Smooth muscle cell (in vitro differentiated cells): ENCODE results near the gene OR6N2. TPM values are rescaled to one million over a fixed set of nuclear protein-coding genes. Genes with fewer than 3 reads are reported as not detected.
A peak's percentile ranks its signal among the peaks of the same experiment; 100 is the strongest.

Experiments
- DNase-seq: peaks from one replicate; lab custom pipeline; 2025; ENCODE audit not compliant: unreplicated experiment; lab: John Stamatoyannopoulos, UW
- H2AFZ ChIP-seq: fragments of 200-600 bp; sonication (generic); 2 replicates; pipeline ENCODE4 v1.6.0; 2016; ENCODE audit warnings: antibody characterized with exemption, low read depth, mild to moderate bottlenecking
- H3F3A ChIP-seq: fragments of 200-600 bp; sonication (generic); 2 replicates; pipeline ENCODE4 v1.6.0; 2017; ENCODE audit warnings: antibody characterized with exemption, low read depth
- H3K27ac ChIP-seq: fragments of 200-600 bp; sonication (generic); 2 replicates; pipeline ENCODE4 v1.5.1; 2016; ENCODE audit warnings: low read depth, mild to moderate bottlenecking
- H3K27me3 ChIP-seq: fragments of 200-600 bp; sonication (generic); 2 replicates; pipeline ENCODE4 v1.6.1; 2016; ENCODE audit warnings: low read depth, mild to moderate bottlenecking
- H3K36me3 ChIP-seq: fragments of 200-600 bp; sonication (generic); 2 replicates; pipeline ENCODE4 v1.5.1; 2016; ENCODE audit warnings: low read depth
- H3K4me1 ChIP-seq: fragments of 200-600 bp; sonication (generic); 2 replicates; pipeline ENCODE4 v1.5.1; 2016; ENCODE audit warnings: low read depth
- H3K4me2 ChIP-seq: fragments of 200-600 bp; sonication (generic); 2 replicates; pipeline ENCODE4 v1.6.0; 2016; ENCODE audit warnings: mild to moderate bottlenecking
- H3K4me3 ChIP-seq: fragments of 200-600 bp; sonication (generic); 2 replicates; pipeline ENCODE4 v1.5.1; 2016; ENCODE audit warnings: mild to moderate bottlenecking
- H3K79me2 ChIP-seq: fragments of 200-600 bp; sonication (generic); 2 replicates; pipeline ENCODE4 v1.6.0; 2016; ENCODE audit warnings: low read depth, mild to moderate bottlenecking
- H3K9ac ChIP-seq: fragments of 200-600 bp; sonication (generic); 2 replicates; pipeline ENCODE4 v1.6.0; 2016; ENCODE audit warnings: low read depth
- H3K9me3 ChIP-seq: fragments of 200-600 bp; sonication (generic); replicated peaks from 2 replicates; pipeline ENCODE4 v1.5.1; 2016; ENCODE audit warnings: low read depth
- H4K20me1 ChIP-seq: fragments of 200-600 bp; sonication (generic); 2 replicates; pipeline ENCODE4 v1.6.0; 2016; ENCODE audit warnings: low read depth
- WGBS: methylation state at CpG from one replicate; pipeline ENCODE4 v1.1.7; 2016; ENCODE audit warnings: low lambda C conversion rate; 5-methylcytosine and 5-hydroxymethylcytosine counted together
- polyA plus RNA-seq: library from polyadenylated mRNA; unstranded; fragments of >200 nt; fragmentation: Nextera tagmentation; extraction: Ambion mirVana; gene quantifications from 2 replicates; pipeline ENCODE4 v1.2.1, GENCODE V29; 2016
- total RNA-seq: library from RNA; depleted of rRNA; stranded (reverse); fragments of >200 nt; gene quantifications from 2 replicates; pipeline ENCODE4 v1.2.3, GENCODE V29; 2014
- TF ChIP-seq, protein P1 (sequence below): fragments of 200-600 bp; sonication (generic); IDR thresholded peaks from 2 replicates; pipeline ENCODE4 v1.5.1; 2017; ENCODE audit warnings: borderline replicate concordance, mild to moderate bottlenecking, antibody characterized with exemption; ENCODE audit not compliant: insufficient read depth, poor library complexity, severe bottlenecking

Gene OR6N2
- total and polyA plus RNA-seq, 2 experiments from 2014 or later: not detected

GRCh38 chr1:158798531-158798930 is 17.5 kb upstream of the OR6N2 start:
- H3K27me3 ChIP-seq: no peaks in the 10 kb centered on the region
- WGBS: 60% methylated on average over 3 of the region's 3 CpGs

DNA sequence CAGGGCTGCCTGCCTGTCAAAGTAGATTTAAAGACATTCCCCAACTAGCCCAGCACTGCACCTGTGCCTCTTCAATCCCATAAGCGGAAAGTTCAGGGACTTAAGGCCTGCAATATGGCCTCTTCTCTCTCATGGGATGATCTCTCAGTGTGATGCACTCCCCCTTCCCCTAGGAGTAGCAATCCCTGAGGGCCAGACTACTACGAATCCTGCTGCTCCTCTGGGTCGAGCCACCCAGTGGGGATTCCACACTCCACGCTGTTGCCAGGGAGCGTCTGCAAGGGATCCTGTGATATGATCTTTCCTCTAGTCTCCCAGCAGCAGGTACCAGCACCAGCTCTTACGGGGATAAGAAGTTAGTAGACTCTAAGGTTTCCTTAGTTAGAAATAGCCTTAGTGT is 13.2 kb upstream of the OR6N2 start:
- no peaks in the 10 kb centered on the region for H3K9me3 ChIP-seq

More at GRCh38 chr1:158798531-158798930, 17.5 kb upstream of the OR6N2 start:
- no peak overlapping the region for H3K27ac ChIP-seq
- H3K4me2 ChIP-seq: no peak overlapping the region
- no peak overlapping the region for H3K9ac ChIP-seq
- no peaks in the 10 kb centered on the region for H3F3A ChIP-seq
- no peaks in the 10 kb centered on the region for H3K36me3 ChIP-seq
- no peaks in the 10 kb centered on the region for H3K9me3 ChIP-seq
- no peak overlapping the region for H3K4me3 ChIP-seq
- H4K20me1 ChIP-seq: no peaks in the 10 kb centered on the region
- no peak overlapping the region for H2AFZ ChIP-seq
- TF ChIP-seq, protein P1, sequence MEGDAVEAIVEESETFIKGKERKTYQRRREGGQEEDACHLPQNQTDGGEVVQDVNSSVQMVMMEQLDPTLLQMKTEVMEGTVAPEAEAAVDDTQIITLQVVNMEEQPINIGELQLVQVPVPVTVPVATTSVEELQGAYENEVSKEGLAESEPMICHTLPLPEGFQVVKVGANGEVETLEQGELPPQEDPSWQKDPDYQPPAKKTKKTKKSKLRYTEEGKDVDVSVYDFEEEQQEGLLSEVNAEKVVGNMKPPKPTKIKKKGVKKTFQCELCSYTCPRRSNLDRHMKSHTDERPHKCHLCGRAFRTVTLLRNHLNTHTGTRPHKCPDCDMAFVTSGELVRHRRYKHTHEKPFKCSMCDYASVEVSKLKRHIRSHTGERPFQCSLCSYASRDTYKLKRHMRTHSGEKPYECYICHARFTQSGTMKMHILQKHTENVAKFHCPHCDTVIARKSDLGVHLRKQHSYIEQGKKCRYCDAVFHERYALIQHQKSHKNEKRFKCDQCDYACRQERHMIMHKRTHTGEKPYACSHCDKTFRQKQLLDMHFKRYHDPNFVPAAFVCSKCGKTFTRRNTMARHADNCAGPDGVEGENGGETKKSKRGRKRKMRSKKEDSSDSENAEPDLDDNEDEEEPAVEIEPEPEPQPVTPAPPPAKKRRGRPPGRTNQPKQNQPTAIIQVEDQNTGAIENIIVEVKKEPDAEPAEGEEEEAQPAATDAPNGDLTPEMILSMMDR: peak; percentile 26
- no peak for DNase-seq
- no peaks in the 10 kb centered on the region for H3K79me2 ChIP-seq
- H3K4me1 ChIP-seq: no peaks in the 10 kb centered on the region

GRCh38 chr1:158793604-158794003 is 12.6 kb upstream of the OR6N2 start:
- DNase-seq: no peak
- Histone ChIP-seq H3K9ac (no peak overlapping the region), H3K9me3 (no peaks in the 10 kb centered on the region), H3K27me3 (no peaks in the 10 kb centered on the region), H3F3A (no peaks in the 10 kb centered on the region), H3K4me2 (no peak overlapping the region), H3K27ac (no peak overlapping the region), H2AFZ (no peak overlapping the region), H3K79me2 (no peaks in the 10 kb centered on the region), H3K36me3 (no peaks in the 10 kb centered on the region), H3K4me3 (no peak overlapping the region), H3K4me1 (no peaks in the 10 kb centered on the region), H4K20me1 (no peaks in the 10 kb centered on the region)
- WGBS: 52% methylated on average over 2 of the region's 2 CpGs
- TF ChIP-seq, protein P1: no peak

More for the DNA sequence above, 13.2 kb upstream of the OR6N2 start:
- no peak for DNase-seq
- WGBS: 67% methylated on average over 6 of the region's 6 CpGs
- Histone ChIP-seq H3K27me3 (no peaks in the 10 kb centered on the region), H3K4me2 (no peak overlapping the region), H3F3A (no peaks in the 10 kb centered on the region), H3K9ac (no peak overlapping the region), H3K4me1 (no peaks in the 10 kb centered on the region), H3K36me3 (no peaks in the 10 kb centered on the region), H3K4me3 (no peak overlapping the region), H2AFZ (no peak overlapping the region), H3K27ac (no peak overlapping the region), H3K79me2 (no peaks in the 10 kb centered on the region), H4K20me1 (no peaks in the 10 kb centered on the region)
- TF ChIP-seq, protein P1: no peak
